ENCODE results near the gene TFEB. TPM values are rescaled to one million over a fixed set of nuclear protein-coding genes. Genes with fewer than 3 reads are reported as not detected.

The TFEB gene
- total and polyA plus RNA-seq, 9 donors: 2.8 to 14.9 (median 8.8) TPM

GRCh38 chr6:41728073-41728936 lies 7.1 kb downstream of the TFEB start:
- Histone ChIP-seq H3K9me3 (no peaks in the 10 kb centered on the region), H3K27me3 (no peaks in the 10 kb centered on the region), H3K36me3 (no peaks in the 10 kb centered on the region), H3K27ac (no peak overlapping the region), H3K4me3 (no peak overlapping the region), H3K4me1 (ENCODE audit: insufficient read depth) (no peaks in the 10 kb centered on the region)
- DNase-seq: no peak
- TF ChIP-seq EP300 (IDR thresholded peaks at IDR 0.05): no peak
- TF ChIP-seq POLR2A (IDR thresholded peaks at IDR 0.05): no peak
- TF ChIP-seq CTCF (IDR thresholded peaks at IDR 0.05): no peak
- 79 to 84% (median 81%) methylated on average over 19 of the region's 19 CpGs for WGBS, 3 donors
- intact Hi-C loops (cut with DNase I): no loop called here

DNA sequence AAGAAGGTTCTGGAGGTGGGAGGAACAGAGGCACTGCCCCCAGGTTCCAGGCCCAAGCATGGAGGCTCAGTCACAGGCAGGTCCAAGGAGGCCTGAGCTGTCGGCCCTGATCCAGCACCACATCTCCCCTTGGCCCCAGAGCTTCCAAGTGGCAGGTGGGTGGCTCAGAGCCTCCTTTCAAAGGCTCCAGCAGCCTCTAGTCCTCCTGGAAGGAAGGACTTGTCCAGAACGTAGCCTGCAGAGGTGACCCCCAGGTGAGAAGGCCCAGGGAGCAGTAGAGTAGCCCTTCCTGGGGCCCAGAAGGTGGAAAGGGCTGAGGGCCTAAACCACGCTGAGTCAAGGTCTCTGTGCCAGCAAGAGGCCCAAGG lies 7.7 kb downstream of the TFEB start:
- Histone ChIP-seq H3K27me3 (no peaks in the 10 kb centered on the region), H3K9me3 (no peaks in the 10 kb centered on the region), H3K27ac (no peak overlapping the region), H3K36me3 (no peaks in the 10 kb centered on the region), H3K4me3 (no peak overlapping the region), H3K4me1 (ENCODE audit: insufficient read depth) (no peaks in the 10 kb centered on the region)
- TF ChIP-seq POLR2A (IDR thresholded peaks at IDR 0.05): no peak
- TF ChIP-seq CTCF (IDR thresholded peaks at IDR 0.05): no peak
- no peak for TF ChIP-seq EP300 (IDR thresholded peaks at IDR 0.05)
- DNase-seq: no peak
- WGBS, 3 donors: 84 to 93% (median 88%) methylated on average over 3 of the region's 3 CpGs
- intact Hi-C loops (cut with DNase I): no loop called here

DNA sequence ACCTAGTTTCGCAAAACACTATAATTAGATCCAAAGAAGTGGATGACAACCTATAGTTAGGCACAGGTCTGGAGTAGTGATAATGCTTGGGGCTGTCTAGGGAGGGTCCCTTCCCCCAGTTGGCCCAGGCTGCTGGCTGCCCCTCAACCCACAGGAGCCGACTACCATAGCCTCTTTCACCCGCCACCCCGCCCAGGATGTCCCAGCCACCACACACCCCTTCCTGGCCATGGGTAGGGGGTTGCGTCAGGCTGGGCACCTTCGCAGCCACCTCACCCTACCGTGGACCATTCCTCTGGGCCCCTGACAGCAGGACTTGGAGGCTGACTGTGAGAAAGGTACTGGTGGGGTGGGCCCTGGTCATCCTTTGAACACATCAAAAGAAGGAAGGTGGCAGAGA lies 8.5 kb downstream of the TFEB start:
- TF ChIP-seq CTCF (IDR thresholded peaks at IDR 0.05): no peak
- Histone ChIP-seq H3K27me3 (no peaks in the 10 kb centered on the region), H3K27ac (no peak overlapping the region), H3K9me3 (no peaks in the 10 kb centered on the region), H3K4me3 (no peak overlapping the region), H3K4me1 (ENCODE audit: insufficient read depth) (no peaks in the 10 kb centered on the region), H3K36me3 (no peaks in the 10 kb centered on the region)
- DNase-seq: no peak
- intact Hi-C loops (cut with DNase I): no loop called here
- 82 to 91% (median 86%) methylated on average over 7 of the region's 7 CpGs for WGBS, 3 donors

GRCh38 chr6:41724586-41725501 lies 10.6 kb downstream of the TFEB start:
- 77 to 85% (median 84%) methylated on average over 13 of the region's 13 CpGs for WGBS, 3 donors
- TF ChIP-seq EP300 (IDR thresholded peaks at IDR 0.05) (no peak), CTCF (IDR thresholded peaks at IDR 0.05) (no peak), POLR2A (IDR thresholded peaks at IDR 0.05) (no peak)
- Histone ChIP-seq H3K4me1 (ENCODE audit: insufficient read depth) (no peaks in the 10 kb centered on the region), H3K36me3 (no peaks in the 10 kb centered on the region), H3K9me3 (no peaks in the 10 kb centered on the region), H3K27ac (no peak overlapping the region), H3K27me3 (no peaks in the 10 kb centered on the region), H3K4me3 (no peak overlapping the region)
- intact Hi-C loops (cut with DNase I): no loop called here
- no peak for DNase-seq

All from ovary (tissue), 9 donors.